ENCODE measurements around the gene P3H2.

P3H2 gene

DNA sequence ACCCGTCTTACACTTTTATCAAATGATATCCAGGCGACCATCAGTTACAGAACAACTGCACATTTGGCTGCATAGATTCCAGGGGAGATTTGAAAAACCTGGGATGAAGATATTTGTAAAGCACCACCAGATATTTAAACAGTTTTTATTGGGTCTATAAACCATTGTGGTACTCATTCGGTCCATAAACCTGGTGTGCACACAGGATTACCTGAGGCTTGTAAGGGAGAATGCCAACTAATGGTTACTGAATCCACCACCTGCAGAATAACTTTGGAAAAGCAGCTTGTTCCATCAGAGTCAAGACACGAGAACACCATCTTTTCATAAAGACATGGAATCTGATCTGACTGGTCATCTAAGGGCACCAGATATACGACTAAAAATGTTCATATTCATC is 80.6 kb downstream of the P3H2 start:
- Histone ChIP-seq H3K36me3 (ENCODE audit: insufficient read depth) (no peaks in the 10 kb centered on the region), H3K9ac (no peak overlapping the region), H3K27ac (no peak overlapping the region), H3K4me3 (IDR thresholded peaks at IDR 0.05; ENCODE audit: insufficient read depth, low read depth, low read length) (no peak overlapping the region), H3K4me1 (ENCODE audit: low read depth, poor library complexity, severe bottlenecking) (peaks cover 52% of the 10 kb centered on the region), H3K4me2 (no peak overlapping the region), H4K20me1 (ENCODE audit: insufficient read depth) (no peaks in the 10 kb centered on the region), H3K79me2 (ENCODE audit: insufficient read depth, low read depth) (no peaks in the 10 kb centered on the region), H3K27me3 (ENCODE audit: insufficient read depth, low read depth) (no peaks in the 10 kb centered on the region), H2AFZ (ENCODE audit: low read depth) (no peak overlapping the region)
- TF ChIP-seq, protein P1, sequence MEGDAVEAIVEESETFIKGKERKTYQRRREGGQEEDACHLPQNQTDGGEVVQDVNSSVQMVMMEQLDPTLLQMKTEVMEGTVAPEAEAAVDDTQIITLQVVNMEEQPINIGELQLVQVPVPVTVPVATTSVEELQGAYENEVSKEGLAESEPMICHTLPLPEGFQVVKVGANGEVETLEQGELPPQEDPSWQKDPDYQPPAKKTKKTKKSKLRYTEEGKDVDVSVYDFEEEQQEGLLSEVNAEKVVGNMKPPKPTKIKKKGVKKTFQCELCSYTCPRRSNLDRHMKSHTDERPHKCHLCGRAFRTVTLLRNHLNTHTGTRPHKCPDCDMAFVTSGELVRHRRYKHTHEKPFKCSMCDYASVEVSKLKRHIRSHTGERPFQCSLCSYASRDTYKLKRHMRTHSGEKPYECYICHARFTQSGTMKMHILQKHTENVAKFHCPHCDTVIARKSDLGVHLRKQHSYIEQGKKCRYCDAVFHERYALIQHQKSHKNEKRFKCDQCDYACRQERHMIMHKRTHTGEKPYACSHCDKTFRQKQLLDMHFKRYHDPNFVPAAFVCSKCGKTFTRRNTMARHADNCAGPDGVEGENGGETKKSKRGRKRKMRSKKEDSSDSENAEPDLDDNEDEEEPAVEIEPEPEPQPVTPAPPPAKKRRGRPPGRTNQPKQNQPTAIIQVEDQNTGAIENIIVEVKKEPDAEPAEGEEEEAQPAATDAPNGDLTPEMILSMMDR (conservative IDR thresholded peaks at IDR 0.05; ENCODE audit: low read depth, low read length), result no peak

DNA sequence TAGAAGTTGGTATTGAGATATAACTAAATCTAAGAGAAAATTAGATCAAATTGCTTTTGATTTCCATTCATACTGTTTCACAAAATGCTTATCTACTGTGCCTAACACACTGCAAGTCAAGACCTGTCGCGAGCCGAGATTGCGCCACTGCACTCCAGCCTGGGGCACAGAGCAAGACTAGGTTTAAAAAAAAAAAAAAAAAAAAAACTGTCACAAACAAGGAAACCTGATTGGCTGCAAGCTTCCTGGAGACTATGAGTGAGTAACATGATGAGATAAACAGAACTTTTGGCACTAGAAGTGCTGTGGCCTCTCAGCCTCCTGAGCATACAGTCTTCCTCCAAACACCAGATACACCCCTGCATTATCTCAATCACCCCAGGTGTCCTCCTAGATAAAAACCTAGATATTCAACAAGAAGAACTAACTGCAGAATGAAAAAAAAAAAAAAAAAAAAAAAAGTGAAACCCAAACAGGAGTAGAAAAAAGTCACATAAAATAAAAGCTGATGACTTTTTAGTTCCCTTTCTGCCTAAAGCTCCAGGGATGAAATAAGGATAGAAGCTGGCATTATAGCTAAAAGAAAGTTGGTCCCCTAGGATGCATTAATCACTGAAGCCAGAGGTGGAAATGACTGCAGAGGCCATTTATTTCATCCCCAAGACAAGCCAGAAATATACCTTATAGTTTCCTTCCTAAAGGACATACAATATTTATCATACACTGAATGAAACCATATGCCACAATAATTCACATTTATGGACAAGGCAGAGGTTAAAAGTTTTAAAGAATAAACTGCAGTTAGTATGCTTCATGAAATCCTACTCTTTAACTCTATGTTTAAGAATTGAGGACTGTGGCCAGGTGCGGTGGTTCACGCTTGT is 82.4 kb downstream of the P3H2 start:
- no peak overlapping the region for H3K9ac ChIP-seq
- H2AFZ ChIP-seq (ENCODE audit: low read depth), result no peak overlapping the region
- H3K4me1 ChIP-seq (ENCODE audit: low read depth, poor library complexity, severe bottlenecking), result peaks cover 34% of the 10 kb centered on the region
- H3K4me3 ChIP-seq (IDR thresholded peaks at IDR 0.05; ENCODE audit: insufficient read depth, low read depth, low read length), result no peak overlapping the region
- no peaks in the 10 kb centered on the region for H3K79me2 ChIP-seq (ENCODE audit: insufficient read depth, low read depth)
- TF ChIP-seq, protein P1 (conservative IDR thresholded peaks at IDR 0.05; ENCODE audit: low read depth, low read length), result no peak
- H4K20me1 ChIP-seq (ENCODE audit: insufficient read depth), result no peaks in the 10 kb centered on the region
- no peak overlapping the region for H3K27ac ChIP-seq
- H3K27me3 ChIP-seq (ENCODE audit: insufficient read depth, low read depth), result no peaks in the 10 kb centered on the region
- H3K36me3 ChIP-seq (ENCODE audit: insufficient read depth), result no peaks in the 10 kb centered on the region
- no peak overlapping the region for H3K4me2 ChIP-seq

DNA sequence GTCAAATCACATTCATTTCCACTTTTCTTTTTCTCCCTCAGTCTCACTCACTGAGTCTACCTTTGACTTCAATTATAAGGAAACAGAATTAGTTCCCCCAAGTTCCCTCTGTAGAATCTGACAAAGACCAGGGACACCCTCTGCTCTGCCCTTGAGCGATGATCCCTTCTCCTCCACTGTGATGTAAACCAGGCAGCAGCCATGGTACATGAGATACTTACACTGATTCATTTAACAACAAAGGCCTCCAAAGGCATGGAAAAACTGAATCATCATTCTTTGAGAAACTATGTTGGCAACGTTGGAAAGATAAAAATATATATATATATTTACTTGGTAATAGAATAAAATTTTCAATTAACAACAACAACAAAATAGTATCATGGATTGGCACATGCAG is 84.1 kb downstream of the P3H2 start:
- Histone ChIP-seq H3K4me2 (no peak overlapping the region), H2AFZ (ENCODE audit: low read depth) (no peak overlapping the region), H3K9ac (no peak overlapping the region), H3K4me1 (ENCODE audit: low read depth, poor library complexity, severe bottlenecking) (peaks cover 17% of the 10 kb centered on the region), H3K79me2 (ENCODE audit: insufficient read depth, low read depth) (no peaks in the 10 kb centered on the region), H3K27ac (no peak overlapping the region), H3K36me3 (ENCODE audit: insufficient read depth) (no peaks in the 10 kb centered on the region), H3K4me3 (IDR thresholded peaks at IDR 0.05; ENCODE audit: insufficient read depth, low read depth, low read length) (no peak overlapping the region), H3K27me3 (ENCODE audit: insufficient read depth, low read depth) (no peaks in the 10 kb centered on the region), H4K20me1 (ENCODE audit: insufficient read depth) (no peaks in the 10 kb centered on the region)
- TF ChIP-seq, protein P1 (conservative IDR thresholded peaks at IDR 0.05; ENCODE audit: low read depth, low read length), result no peak

DNA sequence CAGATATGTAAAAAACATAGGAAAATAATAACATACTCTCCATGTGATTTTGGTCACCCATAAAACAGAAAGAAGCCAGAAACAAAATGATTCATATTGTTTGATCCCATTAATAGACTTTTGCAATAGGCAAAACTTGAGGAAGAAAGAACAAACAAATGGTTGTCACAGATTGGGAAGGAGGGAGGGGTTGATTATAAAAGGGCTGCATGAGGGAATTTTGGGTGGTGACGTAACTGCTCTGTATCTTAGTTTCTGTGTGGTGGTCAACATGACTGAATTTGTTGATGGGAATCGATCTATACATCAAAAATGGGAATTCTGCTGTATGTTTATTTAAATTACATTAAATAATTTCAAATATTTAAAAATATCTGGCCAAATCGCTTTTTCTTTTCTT is 86.3 kb downstream of the P3H2 start:
- no peak overlapping the region for H3K9ac ChIP-seq
- H3K79me2 ChIP-seq (ENCODE audit: insufficient read depth, low read depth), result no peaks in the 10 kb centered on the region
- peaks cover 5% of the 10 kb centered on the region for H3K4me1 ChIP-seq (ENCODE audit: low read depth, poor library complexity, severe bottlenecking)
- H3K36me3 ChIP-seq (ENCODE audit: insufficient read depth), result no peaks in the 10 kb centered on the region
- no peak overlapping the region for H3K4me3 ChIP-seq (IDR thresholded peaks at IDR 0.05; ENCODE audit: insufficient read depth, low read depth, low read length)
- TF ChIP-seq, protein P1 (conservative IDR thresholded peaks at IDR 0.05; ENCODE audit: low read depth, low read length), result no peak
- H3K27ac ChIP-seq, result no peak overlapping the region
- H4K20me1 ChIP-seq (ENCODE audit: insufficient read depth), result no peaks in the 10 kb centered on the region
- no peak overlapping the region for H3K4me2 ChIP-seq
- H3K27me3 ChIP-seq (ENCODE audit: insufficient read depth, low read depth), result no peaks in the 10 kb centered on the region
- no peak overlapping the region for H2AFZ ChIP-seq (ENCODE audit: low read depth)

Measured in KMS-11 (cell line).